Type B pancreatic cell (in vitro differentiated cells): Measurements from ENCODE around the gene GPD1L. TPM values are rescaled to one million over a fixed set of nuclear protein-coding genes. Genes with fewer than 3 reads are reported as not detected.
"Not testable (repeated sequence)": the region's sequence is repeated elsewhere in the genome, so short reads cannot be mapped to it uniquely, and the experiment has no call there.

Source experiments
- DNase-seq: peaks from one replicate; pipeline ENCODE4 v3.0.0; 2021; ENCODE audit warnings: mixed read lengths; ENCODE audit not compliant: unreplicated experiment; ENCODE audit errors: extremely low spot score
- H3K27ac Mint-ChIP-seq: 2 replicates; pipeline ENCODE4 v1.8.0; 2021; ENCODE audit warnings: mild to moderate bottlenecking, mixed read lengths
- H3K27me3 Mint-ChIP-seq: 2 replicates; pipeline ENCODE4 v1.8.0; 2021; ENCODE audit warnings: mixed read lengths
- H3K36me3 Mint-ChIP-seq: 2 replicates; pipeline ENCODE4 v1.8.0; 2021; ENCODE audit warnings: mixed read lengths
- H3K4me1 Mint-ChIP-seq: one replicate; pipeline ENCODE4 v1.8.0; 2021; ENCODE audit warnings: mixed read lengths; ENCODE audit not compliant: unreplicated experiment
- H3K4me3 Mint-ChIP-seq: 2 replicates; pipeline ENCODE4 v1.8.0; 2021; ENCODE audit warnings: mild to moderate bottlenecking, mixed read lengths
- H3K9me3 Mint-ChIP-seq: 2 replicates; pipeline ENCODE4 v1.8.0; 2021; ENCODE audit warnings: mixed read lengths
- total RNA-seq: library from RNA; stranded (reverse); gene quantifications from 2 replicates; pipeline ENCODE4 v1.2.1, GENCODE V29; 2021; ENCODE audit warnings: low replicate concordance
- TF ChIP-seq, protein P1 (sequence below): fragments of 200-600 bp; sonication (generic); conservative IDR thresholded peaks from 2 replicates; pipeline ENCODE4 v1.5.0; 2021; ENCODE audit warnings: antibody characterized with exemption, mild to moderate bottlenecking

The GPD1L gene
- total RNA-seq, 1 donor from 2014 or later = 17.5 TPM

- Mint-ChIP-seq H3K4me3 (no peak overlapping the region), H3K36me3 (no peaks in the 10 kb centered on the region), H3K27me3 (no peaks in the 10 kb centered on the region), H3K9me3 (no peaks in the 10 kb centered on the region), H3K4me1 (peaks cover 11% of the 10 kb centered on the region), H3K27ac (no peak overlapping the region)
- TF ChIP-seq, protein P1, sequence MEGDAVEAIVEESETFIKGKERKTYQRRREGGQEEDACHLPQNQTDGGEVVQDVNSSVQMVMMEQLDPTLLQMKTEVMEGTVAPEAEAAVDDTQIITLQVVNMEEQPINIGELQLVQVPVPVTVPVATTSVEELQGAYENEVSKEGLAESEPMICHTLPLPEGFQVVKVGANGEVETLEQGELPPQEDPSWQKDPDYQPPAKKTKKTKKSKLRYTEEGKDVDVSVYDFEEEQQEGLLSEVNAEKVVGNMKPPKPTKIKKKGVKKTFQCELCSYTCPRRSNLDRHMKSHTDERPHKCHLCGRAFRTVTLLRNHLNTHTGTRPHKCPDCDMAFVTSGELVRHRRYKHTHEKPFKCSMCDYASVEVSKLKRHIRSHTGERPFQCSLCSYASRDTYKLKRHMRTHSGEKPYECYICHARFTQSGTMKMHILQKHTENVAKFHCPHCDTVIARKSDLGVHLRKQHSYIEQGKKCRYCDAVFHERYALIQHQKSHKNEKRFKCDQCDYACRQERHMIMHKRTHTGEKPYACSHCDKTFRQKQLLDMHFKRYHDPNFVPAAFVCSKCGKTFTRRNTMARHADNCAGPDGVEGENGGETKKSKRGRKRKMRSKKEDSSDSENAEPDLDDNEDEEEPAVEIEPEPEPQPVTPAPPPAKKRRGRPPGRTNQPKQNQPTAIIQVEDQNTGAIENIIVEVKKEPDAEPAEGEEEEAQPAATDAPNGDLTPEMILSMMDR = no peak
- DNase-seq = no peak
These were observed 7.6 kb downstream of the GPD1L start for GRCh38 chr3:32113981-32114545.

DNA sequence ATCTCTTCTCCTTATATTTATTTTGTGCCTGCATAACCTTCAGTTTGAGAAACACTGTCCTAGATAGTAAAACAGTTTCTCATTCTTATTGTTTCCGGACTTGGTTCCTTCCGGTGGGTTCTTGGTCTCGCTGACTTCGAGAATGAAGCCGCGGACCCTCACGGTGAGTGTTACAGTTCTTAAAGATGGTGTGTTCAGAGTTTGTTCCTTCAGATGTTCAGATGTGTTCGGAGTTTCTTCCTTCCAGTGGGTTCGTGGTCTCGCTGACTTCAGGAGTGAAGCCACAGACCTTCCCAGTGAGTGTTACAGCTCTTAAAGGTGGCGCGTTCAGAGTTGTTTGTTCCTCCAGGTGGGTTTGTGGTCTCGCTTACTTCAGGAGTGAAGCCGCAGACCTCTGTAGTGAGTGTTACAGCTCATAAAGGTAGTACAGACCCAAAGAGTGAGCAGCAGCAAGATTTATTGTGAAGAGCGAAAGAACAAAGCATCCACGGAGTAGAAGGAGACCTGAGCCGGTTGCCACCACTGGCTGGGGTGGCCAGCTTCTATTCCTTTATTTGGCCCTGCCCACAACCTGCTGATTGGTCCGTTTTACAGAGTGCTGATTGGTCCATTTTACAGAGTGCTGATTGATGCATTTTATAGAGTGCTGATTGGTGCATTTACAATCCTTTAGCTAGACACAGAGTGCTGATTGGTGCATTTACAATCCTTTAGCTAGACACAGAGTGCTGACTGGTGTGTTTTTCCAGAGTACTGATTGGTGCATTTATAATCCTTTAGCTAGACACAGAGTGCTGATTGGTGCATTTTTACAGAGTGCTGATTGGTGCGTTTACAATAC, 8.3 kb downstream of the GPD1L start:
- not testable (repeated sequence) for DNase-seq, H3K9me3 Mint-ChIP-seq, H3K27ac Mint-ChIP-seq, H3K36me3 Mint-ChIP-seq, H3K4me1 Mint-ChIP-seq, H3K27me3 Mint-ChIP-seq, H3K4me3 Mint-ChIP-seq

DNA sequence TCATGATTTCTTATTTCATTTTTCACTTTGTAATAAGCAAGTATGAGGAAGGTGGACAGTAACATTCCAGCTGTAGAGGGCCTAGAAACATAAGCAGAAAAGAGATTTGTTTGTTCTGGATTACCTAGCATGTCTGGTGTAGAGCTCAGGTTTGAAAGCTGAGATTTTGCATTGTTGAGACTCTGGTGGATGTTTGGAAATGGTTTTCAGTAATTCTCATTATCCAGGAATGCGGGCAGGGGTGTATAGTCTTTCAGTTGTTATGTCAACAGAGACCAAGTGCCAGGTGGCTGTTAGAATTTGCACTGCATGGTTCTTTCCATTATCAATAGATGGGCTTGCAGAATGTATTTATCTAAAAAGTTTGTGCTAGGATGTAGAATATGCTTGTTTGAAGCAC, 10.9 kb downstream of the GPD1L start:
- H3K4me3 Mint-ChIP-seq = no peak overlapping the region
- no peaks in the 10 kb centered on the region for H3K36me3 Mint-ChIP-seq
- H3K4me1 Mint-ChIP-seq = no peaks in the 10 kb centered on the region
- no peak overlapping the region for H3K27ac Mint-ChIP-seq
- H3K27me3 Mint-ChIP-seq = no peaks in the 10 kb centered on the region
- TF ChIP-seq, protein P1 = no peak
- no peaks in the 10 kb centered on the region for H3K9me3 Mint-ChIP-seq
- no peak for DNase-seq

- no peak overlapping the region for H3K4me3 Mint-ChIP-seq
- DNase-seq = no peak
- TF ChIP-seq, protein P1 = no peak
These were observed 11.8 kb downstream of the GPD1L start for GRCh38 chr3:32118215-32118614.

GRCh38 chr3:32120471-32120870, 14.1 kb downstream of the GPD1L start:
- H3K36me3 Mint-ChIP-seq = no peaks in the 10 kb centered on the region
- no peaks in the 10 kb centered on the region for H3K27me3 Mint-ChIP-seq
- no peak overlapping the region for H3K4me3 Mint-ChIP-seq
- DNase-seq = no peak
- peaks cover 4% of the 10 kb centered on the region for H3K4me1 Mint-ChIP-seq
- TF ChIP-seq, protein P1 = no peak
- no peak overlapping the region for H3K27ac Mint-ChIP-seq
- H3K9me3 Mint-ChIP-seq = no peaks in the 10 kb centered on the region

More at GRCh38 chr3:32118215-32118614, 11.8 kb downstream of the GPD1L start:
- Mint-ChIP-seq H3K27me3 (no peaks in the 10 kb centered on the region), H3K9me3 (no peaks in the 10 kb centered on the region), H3K36me3 (no peaks in the 10 kb centered on the region), H3K4me1 (no peaks in the 10 kb centered on the region), H3K27ac (no peak overlapping the region)

DNA sequence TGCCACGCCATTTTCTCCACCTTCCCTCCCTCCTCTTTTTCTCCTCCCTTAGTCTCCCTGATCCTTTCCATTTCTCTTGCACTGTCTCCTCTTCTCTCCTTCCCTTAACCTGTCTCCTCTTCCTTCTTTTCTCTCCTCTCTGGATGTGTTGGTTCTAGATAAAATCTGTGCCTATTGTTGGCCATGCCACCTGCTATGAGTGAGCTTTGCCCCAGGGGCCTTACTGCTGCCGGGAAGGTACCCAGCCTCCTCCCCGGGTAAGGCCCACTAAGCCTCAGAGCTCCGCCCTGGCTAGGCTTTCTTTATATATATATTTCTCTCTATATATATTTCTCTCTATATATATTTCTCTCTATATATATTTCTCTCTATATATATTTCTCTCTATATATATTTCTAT, 14.7 kb downstream of the GPD1L start:
- peaks cover 5% of the 10 kb centered on the region for H3K4me1 Mint-ChIP-seq
- H3K27me3 Mint-ChIP-seq = no peaks in the 10 kb centered on the region

More for the DNA sequence above, 14.7 kb downstream of the GPD1L start:
- no peaks in the 10 kb centered on the region for H3K9me3 Mint-ChIP-seq
- H3K27ac Mint-ChIP-seq = no peak overlapping the region
- H3K36me3 Mint-ChIP-seq = no peaks in the 10 kb centered on the region
- TF ChIP-seq, protein P1 = no peak
- no peak overlapping the region for H3K4me3 Mint-ChIP-seq
- DNase-seq = no peak
